Activated CD8-positive, alpha-beta memory T cell treated with anti-CD3 and anti-CD28 coated beads, Interleukin-2, amount 10 ng/mL, durations not matched to agents 7 days and 5 days (primary cell): Measurements from ENCODE around the gene ZNF358. TPM values are rescaled to one million over a fixed set of nuclear protein-coding genes. Genes with fewer than 3 reads are reported as not detected.

Source experiments
- ATAC-seq: fragments of 150-1000 bp; cut with Tn5 transposase; one replicate; pipeline ENCODE4 v1.10.0; 2021; ENCODE audit warnings: moderate library complexity
- CTCF ChIA-PET: fragments of 350-600 bp; sonication (Branson Sonifier 250); formaldehyde crosslinking; loops from one replicate; lab custom pipeline; 2021; ENCODE audit warnings: antibody characterized with exemption; lab: Charles Lee
- DNase-seq: peaks from one replicate; pipeline ENCODE4 v3.0.0-alpha.2; 2020
- H3K27ac Mint-ChIP-seq: one replicate; pipeline ENCODE4 v1.8.0; 2021; ENCODE audit warnings: mild to moderate bottlenecking, mixed read lengths
- H3K27me3 Mint-ChIP-seq: one replicate; pipeline ENCODE4 v1.8.0; 2021; ENCODE audit warnings: mixed read lengths
- H3K36me3 Mint-ChIP-seq: one replicate; pipeline ENCODE4 v1.8.0; 2021; ENCODE audit warnings: mild to moderate bottlenecking, mixed read lengths
- H3K4me1 Mint-ChIP-seq: one replicate; pipeline ENCODE4 v1.8.0; 2021; ENCODE audit warnings: mixed read lengths
- H3K4me3 Mint-ChIP-seq: one replicate; pipeline ENCODE4 v1.8.0; 2021; ENCODE audit warnings: mild to moderate bottlenecking, moderate library complexity, mixed read lengths
- H3K9me3 Mint-ChIP-seq: one replicate; pipeline ENCODE4 v1.8.0; 2022; ENCODE audit warnings: low read depth, mixed read lengths
- total RNA-seq, 2 experiments: library from RNA; stranded (reverse); gene quantifications; one replicate each; pipeline ENCODE4 v1.2.3, GENCODE V29; 2021

The ZNF358 gene
- total RNA-seq, 2 experiments from 2014 or later: 8.9 to 11.3 TPM

GRCh38 chr19:7516878-7517277 is 975 bp downstream of the ZNF358 start:
- H3K36me3 Mint-ChIP-seq: no peaks in the 10 kb centered on the region
- no peak overlapping the region for H3K27ac Mint-ChIP-seq
- peaks cover 24% of the 10 kb centered on the region for H3K27me3 Mint-ChIP-seq
- H3K4me3 Mint-ChIP-seq: peak overlapping the region; percentile 60
- CTCF ChIA-PET: interaction anchor here (0.7 to 0.9 kb wide), 2 partner anchors 51 to 367 kb away, joined by 3 read pairs; no protein-coding TSS in a partner anchor
- no peak for ATAC-seq
- no peaks in the 10 kb centered on the region for H3K9me3 Mint-ChIP-seq
- H3K4me1 Mint-ChIP-seq: peaks cover 6% of the 10 kb centered on the region
- DNase-seq: no peak

DNA sequence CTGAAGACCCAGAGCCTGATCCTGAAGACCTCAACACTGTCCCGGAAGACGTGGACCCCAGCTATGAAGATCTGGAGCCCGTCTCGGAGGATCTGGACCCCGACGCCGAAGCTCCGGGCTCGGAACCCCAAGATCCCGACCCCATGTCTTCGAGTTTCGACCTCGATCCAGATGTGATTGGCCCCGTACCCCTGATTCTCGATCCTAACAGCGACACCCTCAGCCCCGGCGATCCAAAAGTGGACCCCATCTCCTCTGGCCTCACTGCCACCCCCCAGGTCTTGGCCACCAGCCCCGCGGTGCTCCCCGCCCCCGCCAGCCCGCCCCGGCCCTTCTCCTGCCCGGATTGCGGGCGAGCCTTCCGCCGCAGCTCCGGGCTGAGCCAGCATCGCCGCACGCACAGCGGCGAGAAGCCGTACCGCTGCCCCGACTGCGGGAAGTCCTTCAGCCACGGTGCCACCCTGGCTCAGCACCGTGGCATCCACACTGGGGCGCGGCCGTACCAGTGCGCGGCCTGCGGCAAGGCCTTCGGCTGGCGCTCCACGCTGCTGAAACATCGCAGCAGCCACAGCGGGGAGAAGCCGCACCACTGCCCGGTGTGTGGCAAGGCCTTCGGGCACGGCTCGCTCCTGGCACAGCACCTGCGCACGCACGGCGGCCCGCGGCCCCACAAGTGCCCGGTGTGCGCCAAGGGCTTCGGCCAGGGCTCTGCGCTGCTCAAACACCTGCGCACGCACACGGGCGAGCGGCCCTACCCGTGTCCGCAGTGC is 3.6 kb downstream of the ZNF358 start:
- ATAC-seq (no peak), DNase-seq (no peak)
- no peaks in the 10 kb centered on the region for H3K36me3 Mint-ChIP-seq
- H3K4me3 Mint-ChIP-seq: no peak overlapping the region
- no peak overlapping the region for H3K27ac Mint-ChIP-seq
- no peaks in the 10 kb centered on the region for H3K9me3 Mint-ChIP-seq
- H3K4me1 Mint-ChIP-seq: peaks cover 13% of the 10 kb centered on the region
- CTCF ChIA-PET: interaction anchor here (1.3 kb wide), 2 partner anchors 15 to 49 kb away, joined by 3 to 5 read pairs; partner anchors contain the start of gene PNPLA6
- peaks cover 16% of the 10 kb centered on the region for H3K27me3 Mint-ChIP-seq

- Mint-ChIP-seq H3K4me1 (peaks cover 13% of the 10 kb centered on the region), H3K36me3 (no peaks in the 10 kb centered on the region), H3K4me3 (no peak overlapping the region), H3K9me3 (no peaks in the 10 kb centered on the region), H3K27ac (no peak overlapping the region), H3K27me3 (peaks cover 9% of the 10 kb centered on the region)
- DNase-seq (no peak), ATAC-seq (no peak)
- CTCF ChIA-PET: interaction anchor here (1.3 kb wide), 1 partner anchor 15 kb away, joined by 5 read pairs; the partner anchor contains the start of gene PNPLA6
Measured at GRCh38 chr19:7520131-7521051, 4.5 kb downstream of the ZNF358 start.

GRCh38 chr19:7521551-7522071 is 5.7 kb downstream of the ZNF358 start:
- peak overlapping the region; percentile 87 for H3K27ac Mint-ChIP-seq
- no peak for ATAC-seq
- peaks cover 9% of the 10 kb centered on the region for H3K4me1 Mint-ChIP-seq
- CTCF ChIA-PET: interaction anchor here (0.8 to 3.4 kb wide), 5 partner anchors 13 to 347 kb away, joined by 3 to 37 read pairs (median 4); partner anchors contain the start of gene PNPLA6
- DNase-seq: no peak
- H3K4me3 Mint-ChIP-seq: peak overlapping the region; percentile 73
- H3K36me3 Mint-ChIP-seq: no peaks in the 10 kb centered on the region
- no peaks in the 10 kb centered on the region for H3K9me3 Mint-ChIP-seq
- H3K27me3 Mint-ChIP-seq: peaks cover 5% of the 10 kb centered on the region

DNA sequence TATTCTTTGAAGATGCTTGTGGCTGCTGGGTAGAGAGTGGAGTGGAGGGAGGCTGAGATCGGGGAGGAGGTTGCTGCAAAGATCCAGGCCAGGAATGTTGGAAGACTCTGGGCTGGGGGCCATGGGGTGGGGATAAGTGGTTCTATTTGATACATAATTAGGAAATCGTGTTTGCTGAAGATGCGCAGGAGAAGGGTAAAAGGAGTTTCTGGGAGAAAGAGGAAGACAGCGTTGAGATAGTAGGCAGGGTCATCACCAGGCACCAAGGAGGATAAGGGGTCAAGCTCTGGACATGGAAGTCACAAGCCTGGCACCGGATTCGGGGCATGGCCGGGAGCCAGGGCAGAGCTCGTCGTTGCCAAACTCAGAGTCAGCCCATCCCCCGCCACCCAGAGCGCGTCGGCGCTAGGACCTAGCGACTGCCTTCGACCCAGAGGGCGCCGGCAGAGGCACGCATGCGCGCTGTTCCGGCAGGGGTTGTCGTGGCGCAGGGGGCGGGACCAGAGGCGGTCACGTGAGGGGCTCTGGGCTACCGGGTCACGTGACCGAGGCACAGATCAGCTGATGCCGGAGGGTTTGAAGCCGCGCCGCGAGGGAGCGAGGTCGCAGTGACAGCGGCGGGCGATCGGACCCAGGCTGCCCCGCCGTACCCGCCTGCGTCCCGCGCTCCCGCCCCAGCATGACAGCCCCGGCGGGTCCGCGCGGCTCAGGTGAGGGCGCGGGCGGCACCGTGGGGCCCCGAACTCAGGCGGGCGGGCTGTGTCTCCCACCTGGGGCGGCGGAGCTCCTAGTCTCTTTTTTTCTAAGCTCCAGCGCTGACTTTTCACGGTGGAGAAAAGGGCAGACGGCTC is 6.4 kb downstream of the ZNF358 start, which contains the start of gene MCOLN1:
TSS of gene MCOLN1 (plus strand) at position 553 of the 851 bp plus-strand sequence. CDS start at position 680, 127 bp downstream.
- Mint-ChIP-seq H3K27ac (peak within 1 kb of the TSS; percentile 87), H3K27me3 (no peaks in the 10 kb centered on the region), H3K9me3 (no peaks in the 10 kb centered on the region), H3K4me1 (peaks cover 9% of the 10 kb centered on the region), H3K4me3 (peak within 1 kb of the TSS; percentile 73), H3K36me3 (no peaks in the 10 kb centered on the region)
- ATAC-seq (peak; percentile 94), DNase-seq (peak; percentile 99)
- CTCF ChIA-PET: interaction anchor here (0.8 to 3.4 kb wide), 11 partner anchors 12 to 382 kb away, joined by 3 to 37 read pairs (median 3); partner anchors contain the start of genes MAP2K7, PNPLA6 and TRAPPC5

DNA sequence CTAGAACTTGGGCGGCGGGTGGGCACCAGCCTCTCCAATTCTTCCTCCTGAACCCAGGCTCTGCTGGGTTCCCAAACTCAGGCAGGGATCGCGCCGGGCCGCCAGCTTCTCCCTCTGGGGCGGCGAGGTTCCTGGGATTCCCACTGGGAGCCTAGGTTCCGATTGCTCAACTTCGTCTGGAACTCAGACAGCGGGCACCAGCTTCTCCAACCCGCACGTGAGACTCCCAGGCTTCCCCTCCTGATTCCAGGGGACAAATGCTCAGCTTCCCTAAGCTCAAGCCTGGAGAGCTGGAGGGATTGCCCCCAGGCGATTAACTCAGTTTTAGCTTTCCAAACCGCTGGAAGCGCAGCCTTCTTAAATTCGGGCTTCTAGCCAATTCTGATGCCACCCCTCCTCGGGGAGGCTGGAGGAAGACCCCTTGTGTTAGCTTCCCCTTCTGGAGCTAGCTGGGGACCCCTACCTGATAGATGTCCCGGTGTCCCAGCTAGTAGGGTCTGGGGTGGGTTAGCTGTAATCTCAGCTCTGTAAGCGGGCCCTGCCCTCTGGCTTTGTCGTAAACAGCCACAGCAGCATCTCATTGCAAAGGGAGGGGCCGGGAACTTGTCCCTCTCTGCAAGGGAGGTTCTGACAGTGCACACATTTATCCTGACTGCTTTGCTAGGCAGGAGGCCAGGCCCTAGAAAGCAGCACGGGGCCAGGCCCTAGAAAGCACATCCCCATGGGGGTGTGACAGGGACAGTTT is 7.2 kb downstream of the ZNF358 start:
- ATAC-seq: no peak
- Mint-ChIP-seq H3K27ac (no peak overlapping the region), H3K4me3 (peak overlapping the region; percentile 73), H3K9me3 (no peaks in the 10 kb centered on the region), H3K27me3 (no peaks in the 10 kb centered on the region), H3K4me1 (peaks cover 9% of the 10 kb centered on the region), H3K36me3 (no peaks in the 10 kb centered on the region)
- CTCF ChIA-PET: interaction anchor here (0.7 to 3.4 kb wide), 9 partner anchors 11 to 381 kb away, joined by 3 to 37 read pairs (median 3); partner anchors contain the start of genes MAP2K7, PNPLA6 and TRAPPC5
- DNase-seq: no peak

DNA sequence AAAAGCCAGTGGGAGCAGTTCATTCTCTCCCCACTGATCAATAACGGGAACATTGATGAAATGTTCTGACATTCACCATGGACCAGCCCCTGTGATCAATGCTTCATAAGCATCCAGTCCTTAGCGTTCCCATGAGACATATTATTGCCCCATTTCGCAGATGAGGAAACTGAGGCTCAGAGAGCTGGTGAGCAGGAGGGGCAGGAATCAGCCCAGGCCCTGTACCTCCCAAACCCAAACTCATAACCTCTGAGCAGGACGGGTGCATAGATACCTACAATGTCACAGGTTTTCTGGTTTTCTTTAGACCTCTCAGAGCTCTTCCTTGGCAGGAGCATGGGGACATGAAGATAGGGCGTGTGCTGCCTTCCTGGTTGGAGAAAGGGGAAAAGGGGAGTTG is 8.6 kb downstream of the ZNF358 start:
- Mint-ChIP-seq H3K9me3 (no peaks in the 10 kb centered on the region), H3K27me3 (no peaks in the 10 kb centered on the region), H3K4me1 (peaks cover 9% of the 10 kb centered on the region), H3K4me3 (no peak overlapping the region), H3K27ac (no peak overlapping the region), H3K36me3 (peaks cover 2% of the 10 kb centered on the region)
- DNase-seq (no peak), ATAC-seq (no peak)
- CTCF ChIA-PET: interaction anchor here (1.6 to 3.4 kb wide), 2 partner anchors 10 to 156 kb away, joined by 5 to 37 read pairs; partner anchors contain the start of genes PNPLA6 and TRAPPC5

GRCh38 chr19:7524992-7525739 is 9.3 kb downstream of the ZNF358 start:
- no peak overlapping the region for H3K27ac Mint-ChIP-seq
- ATAC-seq: no peak
- H3K4me1 Mint-ChIP-seq: peaks cover 9% of the 10 kb centered on the region
- CTCF ChIA-PET: interaction anchor here (1.3 kb wide), 1 partner anchor 156 kb away, joined by 4 read pairs; the partner anchor contains the start of gene TRAPPC5
- H3K36me3 Mint-ChIP-seq: peaks cover 2% of the 10 kb centered on the region
- H3K27me3 Mint-ChIP-seq: no peaks in the 10 kb centered on the region
- H3K9me3 Mint-ChIP-seq: no peaks in the 10 kb centered on the region
- no peak for DNase-seq
- no peak overlapping the region for H3K4me3 Mint-ChIP-seq

DNA sequence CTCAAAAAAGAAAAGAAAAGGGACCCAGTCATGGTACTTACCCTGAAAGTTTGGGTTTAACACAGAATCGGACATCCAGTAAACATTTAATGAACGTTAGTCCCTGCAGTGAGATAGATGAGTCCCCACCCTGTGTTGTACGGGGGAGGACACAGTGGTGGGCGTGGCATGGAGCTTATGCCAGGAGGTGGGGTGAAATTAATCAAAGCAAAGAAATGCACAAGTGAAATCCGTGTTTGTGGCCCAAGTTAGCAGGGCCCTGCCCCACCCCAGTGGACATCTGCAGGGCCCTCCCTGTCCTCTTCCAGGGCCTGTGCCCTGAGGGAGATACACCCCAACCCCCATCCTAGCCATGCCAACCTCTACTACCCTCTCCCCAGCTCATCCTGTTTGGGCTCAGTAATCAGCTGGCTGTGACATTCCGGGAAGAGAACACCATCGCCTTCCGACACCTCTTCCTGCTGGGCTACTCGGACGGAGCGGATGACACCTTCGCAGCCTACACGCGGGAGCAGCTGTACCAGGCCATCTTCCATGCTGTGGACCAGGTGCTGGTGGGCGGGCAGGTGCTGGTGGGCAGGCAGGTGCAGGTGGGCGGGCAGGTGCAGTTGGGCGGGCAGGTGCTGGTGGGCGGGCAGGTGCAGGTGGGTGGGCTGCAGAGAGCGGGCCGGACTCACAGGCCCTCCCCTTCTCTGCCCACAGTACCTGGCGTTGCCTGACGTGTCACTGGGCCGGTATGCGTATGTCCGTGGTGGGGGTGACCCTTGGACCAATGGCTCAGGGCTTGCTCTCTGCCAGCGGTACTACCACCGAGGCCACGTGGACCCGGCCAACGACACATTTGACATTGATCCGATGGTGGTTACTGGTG is 10.4 kb downstream of the ZNF358 start:
- H3K27me3 Mint-ChIP-seq: no peaks in the 10 kb centered on the region
- CTCF ChIA-PET: interaction anchor here (1.3 kb wide), 1 partner anchor 155 kb away, joined by 4 read pairs; the partner anchor contains the start of gene TRAPPC5
- no peak overlapping the region for H3K27ac Mint-ChIP-seq
- H3K4me1 Mint-ChIP-seq: peaks cover 9% of the 10 kb centered on the region
- ATAC-seq (no peak), DNase-seq (no peak)
- H3K4me3 Mint-ChIP-seq: no peak overlapping the region
- no peaks in the 10 kb centered on the region for H3K9me3 Mint-ChIP-seq
- peaks cover 3% of the 10 kb centered on the region for H3K36me3 Mint-ChIP-seq

DNA sequence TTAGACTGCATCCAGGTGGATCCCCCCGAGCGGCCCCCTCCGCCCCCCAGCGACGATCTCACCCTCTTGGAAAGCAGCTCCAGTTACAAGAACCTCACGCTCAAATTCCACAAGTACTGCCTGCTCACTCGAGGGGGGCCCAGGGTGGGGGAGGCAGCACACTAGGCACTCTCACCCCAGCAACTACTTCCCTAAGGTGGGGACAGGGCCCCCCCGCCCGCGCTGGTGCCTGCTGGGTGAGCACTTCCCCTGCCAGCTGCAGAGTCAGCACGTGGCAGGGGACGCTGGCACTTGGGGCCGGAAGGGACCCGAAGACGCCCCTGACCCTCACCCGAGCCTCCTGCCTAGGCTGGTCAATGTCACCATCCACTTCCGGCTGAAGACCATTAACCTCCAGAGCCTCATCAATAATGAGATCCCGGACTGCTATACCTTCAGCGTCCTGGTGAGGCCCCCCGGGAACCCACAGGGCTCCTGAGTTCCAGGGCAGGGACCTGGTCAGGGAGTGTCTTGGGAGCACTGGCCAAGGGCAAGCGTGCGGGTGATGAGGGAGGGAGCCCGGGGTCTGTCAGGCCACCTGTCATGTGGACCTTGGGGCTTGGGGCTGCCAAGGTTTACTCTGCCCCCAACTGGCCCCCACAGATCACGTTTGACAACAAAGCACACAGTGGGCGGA is 11.8 kb downstream of the ZNF358 start:
- CTCF ChIA-PET: no interaction called here
- no peak overlapping the region for H3K27ac Mint-ChIP-seq
- no peak overlapping the region for H3K4me3 Mint-ChIP-seq
- DNase-seq: no peak
- H3K36me3 Mint-ChIP-seq: peaks cover 3% of the 10 kb centered on the region
- no peaks in the 10 kb centered on the region for H3K9me3 Mint-ChIP-seq
- no peaks in the 10 kb centered on the region for H3K27me3 Mint-ChIP-seq
- peaks cover 4% of the 10 kb centered on the region for H3K4me1 Mint-ChIP-seq
- no peak for ATAC-seq
